GM19395 (cell line): ENCODE results near the gene SRM.
"Not testable (repeated sequence)": the region's sequence is repeated elsewhere in the genome, so short reads cannot be mapped to it uniquely, and the experiment has no call there.

Experiments
- ATAC-seq: cut with Tn5 transposase; IDR thresholded peaks from one replicate; pipeline ENCODE4 v1.9.1; 2021; ENCODE audit warnings: mild to moderate bottlenecking, moderate library complexity; ENCODE audit not compliant: unreplicated experiment

SRM gene

GRCh38 chr1:11024154-11024873 is 35.5 kb downstream of the SRM start:
- ATAC-seq, result no peak

DNA sequence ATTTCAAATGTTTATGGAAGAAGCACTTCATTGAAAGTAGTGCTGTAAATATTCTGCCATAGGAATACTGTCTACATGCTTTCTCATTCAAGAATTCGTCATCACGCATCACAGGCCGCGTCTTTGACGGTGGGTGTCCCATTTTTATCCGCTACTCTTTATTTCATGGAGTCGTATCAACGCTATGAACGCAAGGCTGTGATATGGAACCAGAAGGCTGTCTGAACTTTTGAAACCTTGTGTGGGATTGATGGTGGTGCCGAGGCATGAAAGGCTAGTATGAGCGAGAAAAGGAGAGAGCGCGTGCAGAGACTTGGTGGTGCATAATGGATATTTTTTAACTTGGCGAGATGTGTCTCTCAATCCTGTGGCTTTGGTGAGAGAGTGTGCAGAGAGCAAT is 36.6 kb downstream of the SRM start:
- no peak for ATAC-seq

GRCh38 chr1:11019971-11020370 is 39.8 kb downstream of the SRM start:
- no peak for ATAC-seq

DNA sequence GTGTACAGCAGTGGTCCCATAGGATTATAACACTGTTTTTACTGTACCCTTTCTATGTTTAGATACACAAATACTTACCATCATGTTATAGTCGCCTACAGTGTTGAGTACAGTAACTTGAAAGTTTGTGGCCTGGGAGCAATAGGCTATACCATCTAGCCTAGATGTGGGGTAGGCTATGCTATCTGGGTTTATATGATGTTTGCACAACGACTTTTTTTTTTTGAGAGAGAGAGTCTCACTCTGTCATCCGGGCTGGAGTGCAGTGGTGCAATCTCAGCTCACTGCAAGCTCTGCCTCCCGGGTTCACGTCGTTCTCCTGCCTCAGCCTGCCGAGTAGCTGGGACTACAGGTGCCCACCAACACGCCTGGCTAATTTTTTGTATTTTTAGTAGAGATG is 40.5 kb downstream of the SRM start:
- ATAC-seq, result not testable (repeated sequence)

DNA sequence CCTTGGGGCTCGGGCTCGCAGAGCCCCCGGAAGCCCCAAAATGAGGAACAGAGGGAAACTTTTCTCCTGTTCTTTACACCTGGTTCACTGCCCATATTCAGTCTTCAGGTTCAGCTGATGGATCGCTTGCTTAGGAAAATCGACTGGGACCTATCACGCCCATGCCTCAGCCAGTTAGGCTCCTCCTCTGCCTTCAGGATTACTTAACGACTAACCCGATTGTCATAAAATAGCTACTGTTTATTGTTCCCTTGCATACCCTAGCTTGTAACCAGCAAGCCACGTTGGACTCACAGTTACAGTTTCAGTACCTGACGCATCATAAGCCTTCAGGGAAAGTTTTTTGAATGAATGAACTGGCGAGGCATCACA is 46.7 kb downstream of the SRM start:
- peak; percentile 9 for ATAC-seq

GRCh38 chr1:11012260-11013159 is 47.3 kb downstream of the SRM start, which contains the start of gene TARDBP:
Gene TARDBP (plus strand): TSS chr1:11012654. CDS start chr1:11013728, 1,074 bp downstream.
- ATAC-seq, result peak; percentile 88
